LNCAP (cell line): ENCODE results near the gene SH3RF1.

ENCODE experiments used
- TF ChIP-seq, protein P1 (sequence below): fragments of 450-650 bp; IDR thresholded peaks from 2 replicates; pipeline ENCODE4 v1.5.1; 2017; ENCODE audit warnings: mild to moderate bottlenecking

The SH3RF1 gene

DNA sequence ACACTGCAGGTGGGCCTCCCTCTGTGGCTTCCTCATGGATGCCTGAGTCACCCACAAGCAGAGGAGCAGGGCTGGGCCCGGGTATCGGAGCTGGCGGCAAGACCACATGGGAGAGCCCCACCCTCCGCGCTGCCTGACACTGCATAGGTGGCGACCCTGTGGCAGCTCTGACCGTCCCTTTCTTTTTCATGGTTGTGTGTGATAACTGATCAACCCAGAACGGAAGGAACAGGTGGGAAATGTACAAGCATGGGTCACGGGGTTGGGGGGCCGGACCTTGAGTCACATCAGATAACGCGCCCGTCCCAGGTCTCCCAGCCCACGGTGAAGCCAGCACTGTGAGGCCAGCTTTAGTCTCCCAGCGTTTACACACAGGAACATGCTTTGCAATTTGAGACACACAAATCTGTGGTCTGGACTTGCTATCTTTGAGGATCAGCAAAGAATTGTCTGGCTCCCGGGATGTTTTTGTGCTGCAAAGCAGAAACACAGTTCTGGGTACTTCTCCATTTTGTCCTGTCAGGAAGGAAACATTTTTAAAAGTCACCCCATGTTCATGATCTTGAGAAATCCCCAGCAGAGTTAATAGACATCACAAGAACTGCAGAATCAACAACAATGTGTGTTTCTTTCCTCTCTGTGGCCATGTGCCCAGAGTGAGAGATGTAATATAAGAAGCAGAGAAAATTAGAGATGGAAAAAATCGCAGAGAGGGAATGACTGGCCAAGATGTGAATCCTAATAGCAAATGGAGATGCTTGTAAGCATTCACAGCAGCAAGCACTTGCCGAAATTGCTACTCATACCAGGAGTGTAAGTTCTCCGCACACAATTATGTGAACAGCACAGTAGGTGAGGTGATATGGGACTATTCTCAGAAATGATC is 190.6 kb downstream of the SH3RF1 start:
- TF ChIP-seq, protein P1, sequence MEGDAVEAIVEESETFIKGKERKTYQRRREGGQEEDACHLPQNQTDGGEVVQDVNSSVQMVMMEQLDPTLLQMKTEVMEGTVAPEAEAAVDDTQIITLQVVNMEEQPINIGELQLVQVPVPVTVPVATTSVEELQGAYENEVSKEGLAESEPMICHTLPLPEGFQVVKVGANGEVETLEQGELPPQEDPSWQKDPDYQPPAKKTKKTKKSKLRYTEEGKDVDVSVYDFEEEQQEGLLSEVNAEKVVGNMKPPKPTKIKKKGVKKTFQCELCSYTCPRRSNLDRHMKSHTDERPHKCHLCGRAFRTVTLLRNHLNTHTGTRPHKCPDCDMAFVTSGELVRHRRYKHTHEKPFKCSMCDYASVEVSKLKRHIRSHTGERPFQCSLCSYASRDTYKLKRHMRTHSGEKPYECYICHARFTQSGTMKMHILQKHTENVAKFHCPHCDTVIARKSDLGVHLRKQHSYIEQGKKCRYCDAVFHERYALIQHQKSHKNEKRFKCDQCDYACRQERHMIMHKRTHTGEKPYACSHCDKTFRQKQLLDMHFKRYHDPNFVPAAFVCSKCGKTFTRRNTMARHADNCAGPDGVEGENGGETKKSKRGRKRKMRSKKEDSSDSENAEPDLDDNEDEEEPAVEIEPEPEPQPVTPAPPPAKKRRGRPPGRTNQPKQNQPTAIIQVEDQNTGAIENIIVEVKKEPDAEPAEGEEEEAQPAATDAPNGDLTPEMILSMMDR: no peak

DNA sequence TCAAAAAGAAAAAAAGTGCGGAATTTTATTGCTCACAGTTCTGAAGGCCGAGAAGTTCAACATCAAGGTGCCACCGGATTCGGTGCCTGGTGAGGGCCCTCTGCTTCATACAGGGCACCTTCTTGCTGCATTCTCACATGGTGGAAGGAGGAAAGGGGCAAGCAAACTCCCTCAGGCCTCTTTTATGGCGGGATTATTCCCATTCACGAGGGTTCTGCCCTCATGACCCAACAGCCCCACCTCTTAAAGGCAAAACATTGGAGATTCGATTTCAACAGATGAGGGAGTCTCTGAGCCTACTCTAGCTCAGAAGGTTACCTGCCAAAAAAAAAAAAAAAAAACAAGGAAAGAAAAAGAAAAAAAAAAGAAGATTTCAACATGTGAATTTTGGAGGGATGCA is 196.6 kb downstream of the SH3RF1 start:
- TF ChIP-seq, protein P1: no peak

DNA sequence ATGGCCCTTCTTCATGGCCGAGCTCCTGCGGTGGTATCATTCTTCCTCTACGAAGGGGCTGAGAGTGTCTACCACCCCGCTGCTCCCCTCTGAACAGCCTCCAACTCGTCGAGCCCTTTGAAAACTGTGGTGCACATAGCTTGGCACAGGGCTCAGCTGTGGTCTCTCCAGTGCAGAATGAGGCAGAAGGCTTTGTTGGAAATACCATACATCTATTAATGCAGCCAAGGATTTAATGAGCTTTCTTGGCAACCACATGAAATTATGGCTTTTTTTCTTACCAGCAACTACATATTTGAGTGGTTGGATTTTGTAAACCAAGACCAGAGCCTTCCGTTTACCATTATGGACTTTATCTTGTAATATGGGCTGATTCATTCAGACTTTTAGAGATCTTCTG is 199.0 kb downstream of the SH3RF1 start:
- TF ChIP-seq, protein P1: no peak

DNA sequence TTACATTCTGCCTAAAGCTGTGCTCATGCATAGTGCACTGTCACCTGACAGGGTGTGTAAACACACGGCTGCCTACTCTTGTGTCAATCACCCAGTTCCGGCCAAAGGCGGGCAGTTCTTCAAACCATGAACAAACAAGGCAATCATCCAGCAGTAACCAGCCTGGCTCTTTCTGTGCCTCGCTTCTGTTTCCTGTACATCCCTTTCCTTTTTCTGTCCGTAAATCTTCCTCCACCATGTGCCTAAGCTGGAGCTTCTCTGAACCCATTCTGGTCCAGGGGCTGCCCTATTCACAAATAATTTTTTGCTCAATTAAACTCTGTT is 199.9 kb downstream of the SH3RF1 start:
- TF ChIP-seq, protein P1: no peak

DNA sequence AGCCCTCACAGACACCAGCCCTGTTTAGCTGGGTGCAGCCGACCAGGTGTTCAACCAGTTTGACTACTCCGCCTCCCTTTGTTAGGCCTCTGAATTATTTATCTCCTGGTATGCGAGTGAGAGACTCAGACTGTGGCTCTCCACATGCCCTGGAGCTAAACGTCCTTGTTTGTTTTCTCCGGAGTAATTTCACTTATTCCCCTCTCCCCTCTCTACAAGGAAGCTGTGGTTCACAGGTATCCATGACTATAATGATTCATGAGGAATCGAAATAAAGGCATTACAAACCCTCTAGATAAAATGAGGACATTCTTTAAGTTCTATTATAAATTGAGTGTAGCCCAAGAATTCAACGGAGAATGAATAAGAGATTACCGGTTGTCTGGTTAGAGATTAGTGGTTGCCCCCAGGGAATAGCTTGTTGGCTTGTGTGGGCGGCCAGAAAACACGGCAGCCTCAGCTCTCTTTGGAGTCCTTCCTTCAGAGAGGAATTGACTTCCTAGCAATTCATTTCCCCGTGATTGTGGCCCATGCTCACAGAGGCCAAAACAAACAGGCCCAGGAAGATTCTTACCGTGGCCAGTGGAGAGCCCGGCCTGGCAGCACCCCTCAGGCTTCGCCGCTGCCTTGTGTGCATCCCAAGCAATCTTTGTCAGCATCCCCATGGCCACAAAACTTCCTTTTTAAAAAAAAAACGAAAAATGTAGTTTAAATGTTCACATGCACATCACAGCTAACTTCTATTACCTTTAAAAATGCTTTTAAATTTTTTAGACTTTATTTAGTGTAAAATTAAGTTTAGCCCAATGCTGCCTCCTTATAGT is 200.5 kb downstream of the SH3RF1 start:
- TF ChIP-seq, protein P1: no peak

DNA sequence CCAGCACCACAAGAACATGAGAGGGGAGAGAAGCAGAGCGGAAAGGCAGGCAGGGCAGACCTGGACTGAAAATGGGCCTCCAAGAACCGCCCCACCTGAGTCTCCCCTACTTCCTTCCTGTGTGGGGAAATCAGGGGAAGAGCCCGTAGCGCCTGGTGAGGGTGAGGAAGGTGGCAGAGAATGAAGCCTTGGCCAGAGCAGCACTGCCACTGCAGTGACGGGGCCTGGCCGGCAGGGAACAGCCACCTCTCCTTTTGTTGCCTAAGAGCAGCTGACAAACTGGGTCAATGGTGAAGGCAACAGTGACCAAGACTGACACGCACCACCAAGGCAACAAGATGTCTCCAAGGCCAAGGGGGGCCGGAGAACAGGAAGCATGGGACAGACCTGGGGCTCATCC is 202.3 kb downstream of the SH3RF1 start:
- TF ChIP-seq, protein P1: no peak

DNA sequence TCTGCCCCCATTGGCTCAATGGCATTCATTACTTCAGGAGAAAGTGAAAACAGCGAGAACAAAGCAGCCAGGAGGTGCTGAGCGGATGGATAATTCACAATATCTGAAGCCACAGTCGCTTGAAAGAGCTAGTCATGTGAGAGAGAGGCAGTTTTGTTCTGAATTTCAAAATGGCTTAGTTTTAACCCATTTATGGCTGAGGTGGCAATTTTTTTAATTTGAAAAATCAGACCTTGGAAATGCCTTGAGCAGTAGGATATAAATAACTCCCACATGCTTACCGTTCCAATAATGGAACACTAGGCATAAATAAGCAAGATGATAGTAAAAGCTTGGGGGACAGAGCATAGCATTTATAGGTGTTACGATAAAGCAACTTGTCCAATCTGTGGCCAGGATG is 203.8 kb downstream of the SH3RF1 start:
- TF ChIP-seq, protein P1: no peak
